Esophagus muscularis mucosa (tissue), 4 donors: ENCODE measurements around the gene FGF11. TPM values are rescaled to one million over a fixed set of nuclear protein-coding genes. Genes with fewer than 3 reads are reported as not detected.

Experiments used
- DNase-seq: peaks from one replicate; pipeline ENCODE4 v3.0.0-alpha.2; 2017; ENCODE audit errors: extremely low spot score
- H3K27ac ChIP-seq, 4 donors: fragments of 200-600 bp; sonication (generic); replicated peaks in 1 of 4; 1 replicate in 3 of 4; 2 replicates in 1 of 4; pipeline ENCODE4 v1.5.1; 2016 to 2019; ENCODE audit warnings: mild to moderate bottlenecking in 1 of 4
- H3K27me3 ChIP-seq, 4 donors: fragments of 200-600 bp; sonication (generic); one replicate each; pipeline versions ENCODE4 v1.5.1 to v1.6.0; 2016 to 2019
- H3K36me3 ChIP-seq, 4 donors: fragments of 200-600 bp; sonication (generic); one replicate each; pipeline ENCODE4 v1.5.1; 2016 to 2019
- H3K4me1 ChIP-seq, 4 donors: fragments of 200-600 bp; sonication (generic); one replicate each; pipeline ENCODE4 v1.5.1; 2016 to 2019
- H3K4me3 ChIP-seq, 4 donors: fragments of 200-600 bp; sonication (generic); 1 replicate in 2 of 4; 2 replicates in 2 of 4; pipeline ENCODE4 v1.5.1; 2016 to 2019; ENCODE audit warnings: mild to moderate bottlenecking in 4 of 4, moderate library complexity in 1 of 4
- H3K9me3 ChIP-seq, 4 donors: fragments of 200-600 bp; sonication (generic); 1 replicate in 3 of 4; 2 replicates in 1 of 4; pipeline ENCODE4 v1.5.1; 2016 to 2019
- CTCF ChIP-seq, 3 experiments: fragments of 200-600 bp in 2 of 3; fragments of 450-650 bp in 1 of 3; sonication (generic) in 2 of 3; IDR thresholded peaks; one replicate each; pipeline ENCODE4 v1.5.1; 2017 to 2019; ENCODE audit warnings: antibody characterized with exemption in 3 of 3, mild to moderate bottlenecking in 2 of 3, moderate library complexity in 1 of 3
- EP300 ChIP-seq: sonication (generic); formaldehyde crosslinking; IDR thresholded peaks from one replicate; pipeline ENCODE4 v1.6.1; 2017; ENCODE audit warnings: antibody characterized with exemption
- POLR2A ChIP-seq: fragments of 450-650 bp; IDR thresholded peaks from one replicate; pipeline ENCODE4 v1.6.1; 2017; ENCODE audit warnings: antibody characterized with exemption, moderate library complexity, mild to moderate bottlenecking, low read depth
- POLR2AphosphoS5 ChIP-seq, 2 donors: sonication (generic); formaldehyde crosslinking; IDR thresholded peaks; one replicate each; pipeline ENCODE4 v1.6.1; 2017; ENCODE audit warnings: antibody characterized with exemption in 2 of 2
- WGBS: methylation state at CpG from one replicate; pipeline ENCODE4 v1.1.5; 2018; 5-methylcytosine and 5-hydroxymethylcytosine counted together
- intact Hi-C: fragments of 100-400 bp; cut with DNase I; formaldehyde crosslinking; loops from one replicate; pipeline ENCODE4 v1.15.1; 2023
- total RNA-seq, 4 donors: library from RNA; depleted of rRNA; stranded (reverse); fragments of >200 nt; gene quantifications; one replicate each; pipeline versions ENCODE4 v1.1.0 to v1.2.1, GENCODE V29; 2016

FGF11 gene
- total RNA-seq, 4 donors from 2014 or later, result 0.50 to 1.9 (median 1.3) TPM; not detected in 1

- H3K36me3 ChIP-seq, result peaks cover 0 to 58% (median 27%) of the 10 kb centered on the region in 4 donors
- H3K4me1 ChIP-seq, result peaks cover 0 to 18% (median 6%) of the 10 kb centered on the region in 4 donors
- no peak for TF ChIP-seq POLR2AphosphoS5 (IDR thresholded peaks at IDR 0.05)
- no peak for TF ChIP-seq EP300
- no peak for TF ChIP-seq CTCF (IDR thresholded peaks at IDR 0.05)
- no peak for TF ChIP-seq POLR2A
- 85% methylated on average over 6 of the region's 8 CpGs for WGBS
- DNase-seq, result no peak
- no peaks in the 10 kb centered on the region for H3K27me3 ChIP-seq
- no peak overlapping the region for H3K4me3 ChIP-seq
- intact Hi-C loops, result no loop called here
- H3K9me3 ChIP-seq, result no peaks in the 10 kb centered on the region
- no peak overlapping the region for H3K27ac ChIP-seq
These were observed 27.9 kb upstream of the FGF11 start for GRCh38 chr17:7411427-7411750.

GRCh38 chr17:7413346-7413985, 25.8 kb upstream of the FGF11 start:
- H3K4me1 ChIP-seq, result no peaks in the 10 kb centered on the region
- H3K36me3 ChIP-seq, result peaks cover 0 to 69% (median 33%) of the 10 kb centered on the region in 4 donors
- intact Hi-C loops, result no loop called here
- H3K27me3 ChIP-seq, result no peaks in the 10 kb centered on the region
- no peak overlapping the region for H3K4me3 ChIP-seq
- 60% methylated on average over 4 of the region's 6 CpGs for WGBS
- no peak overlapping the region for H3K27ac ChIP-seq
- H3K9me3 ChIP-seq, result no peaks in the 10 kb centered on the region
- TF ChIP-seq EP300, result no peak
- no peak for TF ChIP-seq POLR2A
- no peak for TF ChIP-seq POLR2AphosphoS5 (IDR thresholded peaks at IDR 0.05)
- no peak for TF ChIP-seq CTCF (IDR thresholded peaks at IDR 0.05)
- DNase-seq, result no peak

GRCh38 chr17:7414837-7415236, 24.5 kb upstream of the FGF11 start:
- no peaks in the 10 kb centered on the region for H3K27me3 ChIP-seq
- TF ChIP-seq EP300 (no peak), POLR2AphosphoS5 (IDR thresholded peaks at IDR 0.05) (no peak), POLR2A (no peak), CTCF (IDR thresholded peaks at IDR 0.05) (no peak)
- WGBS, result 83% methylated on average over 12 of the region's 14 CpGs
- intact Hi-C loops, result no loop called here
- peaks cover 0 to 55% (median 26%) of the 10 kb centered on the region in 4 donors for H3K36me3 ChIP-seq
- H3K27ac ChIP-seq, result no peak overlapping the region
- H3K9me3 ChIP-seq, result no peaks in the 10 kb centered on the region
- H3K4me1 ChIP-seq, result no peaks in the 10 kb centered on the region
- H3K4me3 ChIP-seq, result no peak overlapping the region
- no peak for DNase-seq

GRCh38 chr17:7415784-7416183, 23.5 kb upstream of the FGF11 start:
- H3K36me3 ChIP-seq, result peaks cover 0 to 46% (median 21%) of the 10 kb centered on the region in 4 donors
- no peak for TF ChIP-seq EP300
- TF ChIP-seq POLR2AphosphoS5 (IDR thresholded peaks at IDR 0.05), result no peak
- no peak for TF ChIP-seq CTCF (IDR thresholded peaks at IDR 0.05)
- TF ChIP-seq POLR2A, result no peak

GRCh38 chr17:7416323-7416722, 23.0 kb upstream of the FGF11 start:
- 81% methylated on average over 5 of the region's 6 CpGs for WGBS
- Histone ChIP-seq H3K27me3 (no peaks in the 10 kb centered on the region), H3K4me1 (no peaks in the 10 kb centered on the region), H3K4me3 (no peak overlapping the region), H3K27ac (no peak overlapping the region), H3K9me3 (no peaks in the 10 kb centered on the region), H3K36me3 (peaks cover 0 to 40% (median 19%) of the 10 kb centered on the region in 4 donors)
- no peak for DNase-seq
- intact Hi-C loops, result no loop called here
- TF ChIP-seq POLR2A (no peak), CTCF (IDR thresholded peaks at IDR 0.05) (peak in 1 of 3 experiments; percentile 7), EP300 (no peak), POLR2AphosphoS5 (IDR thresholded peaks at IDR 0.05) (no peak)

More at GRCh38 chr17:7415784-7416183, 23.5 kb upstream of the FGF11 start:
- Histone ChIP-seq H3K4me1 (no peaks in the 10 kb centered on the region), H3K27me3 (no peaks in the 10 kb centered on the region), H3K4me3 (no peak overlapping the region), H3K9me3 (no peaks in the 10 kb centered on the region), H3K27ac (no peak overlapping the region)
- DNase-seq, result no peak
- 97% methylated on average over 17 of the region's 23 CpGs for WGBS
- intact Hi-C loops, result no loop called here
